Left renal pelvis (tissue), 4 donors: ENCODE results near the gene IQCE. TPM values are rescaled to one million over a fixed set of nuclear protein-coding genes. Genes with fewer than 3 reads are reported as not detected.
"Not testable (repeated sequence)": the region's sequence is repeated elsewhere in the genome, so short reads cannot be mapped to it uniquely, and the experiment has no call there.

Source experiments
- DNase-seq, 4 donors: peaks; one replicate each; pipeline ENCODE4 v3.0.0-alpha.2; 2013; ENCODE audit warnings: low read depth in 4 of 4, low spot score in 3 of 4
- polyA plus RNA-seq, 4 donors: library from polyadenylated mRNA; unstranded; fragments of 120-200 nt; gene quantifications; one replicate each; pipeline ENCODE4 v1.2.1, GENCODE V29; 2013; ENCODE audit not compliant: insufficient read length in 4 of 4

IQCE gene
- polyA plus RNA-seq, 4 donors, result 16.5 to 24.7 (median 19.4) TPM

DNA sequence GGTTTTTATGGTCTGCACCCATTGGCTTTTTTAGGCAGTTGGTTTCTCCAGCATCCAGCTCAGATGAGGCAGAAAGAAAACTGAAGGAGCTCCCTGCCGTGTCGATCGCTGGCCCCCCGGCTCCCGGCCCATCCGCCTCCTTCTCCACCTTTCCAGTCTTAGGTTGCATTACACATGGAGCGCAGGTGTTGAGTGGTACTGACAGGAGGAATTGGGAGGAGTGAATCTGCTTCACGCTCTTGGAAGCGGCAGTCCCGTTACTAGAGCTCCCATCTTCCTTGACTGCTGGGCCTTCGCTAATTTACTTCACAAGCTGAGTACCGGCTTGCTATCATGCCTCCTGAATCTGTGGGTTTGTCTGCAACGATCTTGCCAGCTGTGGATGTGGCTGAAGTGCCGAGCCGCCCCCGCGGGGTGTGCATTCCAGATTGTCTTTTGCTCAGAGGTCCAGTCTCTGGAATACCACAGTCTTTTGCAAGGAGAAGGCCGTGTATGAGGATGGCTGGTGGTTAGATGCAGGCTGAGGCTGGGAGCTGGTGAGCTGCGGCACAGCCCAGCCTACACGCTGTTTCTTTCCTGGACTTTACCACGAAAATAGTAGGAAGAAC is 17.1 kb downstream of the IQCE start:
- DNase-seq, result no peak

DNA sequence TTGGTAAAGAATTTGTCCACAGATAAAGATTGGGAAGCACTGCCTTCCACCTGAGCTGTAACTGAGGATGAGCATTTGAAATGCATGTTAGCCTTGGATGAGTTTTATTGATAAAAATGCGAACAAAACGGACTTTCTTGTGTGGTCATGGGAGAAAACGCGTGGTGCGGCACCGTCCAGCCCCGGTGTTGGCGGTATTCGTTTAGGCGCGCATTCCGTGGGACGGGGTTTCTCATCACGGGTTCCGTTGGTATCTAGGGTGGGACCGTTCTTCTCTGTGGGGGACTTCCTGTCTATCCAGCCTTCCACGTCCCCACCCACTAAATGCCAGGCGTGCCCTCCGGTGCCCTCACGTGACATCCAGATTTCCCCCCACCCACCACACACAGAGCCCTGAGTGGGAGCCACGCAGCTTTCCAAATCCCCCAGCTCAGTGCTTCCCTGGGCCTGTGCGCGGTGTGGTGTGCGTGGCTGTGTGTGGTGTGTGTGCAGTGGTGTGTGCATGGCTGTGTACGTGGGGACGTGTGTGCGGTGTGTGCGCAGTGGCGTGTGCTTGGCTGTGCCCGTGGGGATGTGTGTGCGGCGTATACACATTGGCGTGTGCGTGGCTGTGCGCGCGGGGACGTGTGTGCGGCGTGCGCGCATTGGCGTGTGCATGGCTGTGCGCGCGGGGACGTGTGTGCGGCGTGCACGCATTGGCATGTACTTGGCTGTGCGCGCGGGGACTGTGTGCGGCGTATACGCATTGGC is 18.1 kb downstream of the IQCE start:
- DNase-seq, result no peak

GRCh38 chr7:2577914-2578680 is 19.3 kb downstream of the IQCE start:
- DNase-seq, result no peak

- DNase-seq, result no peak
Observed at GRCh38 chr7:2580636-2581035, 21.9 kb downstream of the IQCE start.

DNA sequence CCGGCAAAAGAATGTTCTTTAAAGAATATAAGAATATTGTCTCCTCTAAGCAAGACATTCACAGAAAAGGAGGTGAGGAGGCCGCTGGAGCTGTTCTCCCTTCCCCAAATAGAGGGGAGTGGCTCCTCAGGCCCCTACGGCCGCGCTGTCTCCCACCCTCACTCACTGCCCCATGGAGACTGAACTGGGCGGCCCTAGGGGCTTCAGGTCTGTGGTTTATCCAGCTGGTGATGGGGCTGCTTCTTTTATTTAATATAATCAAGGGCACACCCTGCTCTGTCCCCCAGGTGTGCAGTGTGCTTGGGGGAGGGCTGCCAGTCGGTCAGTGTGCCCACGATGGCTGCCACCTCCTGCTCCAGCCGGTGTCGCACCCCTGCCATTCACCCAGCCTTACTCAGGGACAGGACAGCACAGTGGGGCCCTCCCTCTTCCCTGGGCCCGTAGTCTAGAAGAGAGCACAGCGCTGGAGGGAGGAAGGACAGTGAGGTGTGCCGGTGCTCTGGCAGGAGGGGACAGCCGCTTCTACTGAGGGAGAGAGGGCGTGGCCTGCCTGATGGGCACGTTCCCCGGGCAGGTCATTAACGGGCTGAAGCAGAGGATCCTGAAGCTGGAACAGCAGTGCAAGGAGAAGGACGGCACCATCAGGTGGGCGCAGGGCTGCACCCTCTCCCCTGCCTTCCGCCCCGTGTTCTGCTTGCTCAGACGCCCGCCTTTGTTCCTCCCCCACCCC is 23.4 kb downstream of the IQCE start:
- DNase-seq, result no peak

DNA sequence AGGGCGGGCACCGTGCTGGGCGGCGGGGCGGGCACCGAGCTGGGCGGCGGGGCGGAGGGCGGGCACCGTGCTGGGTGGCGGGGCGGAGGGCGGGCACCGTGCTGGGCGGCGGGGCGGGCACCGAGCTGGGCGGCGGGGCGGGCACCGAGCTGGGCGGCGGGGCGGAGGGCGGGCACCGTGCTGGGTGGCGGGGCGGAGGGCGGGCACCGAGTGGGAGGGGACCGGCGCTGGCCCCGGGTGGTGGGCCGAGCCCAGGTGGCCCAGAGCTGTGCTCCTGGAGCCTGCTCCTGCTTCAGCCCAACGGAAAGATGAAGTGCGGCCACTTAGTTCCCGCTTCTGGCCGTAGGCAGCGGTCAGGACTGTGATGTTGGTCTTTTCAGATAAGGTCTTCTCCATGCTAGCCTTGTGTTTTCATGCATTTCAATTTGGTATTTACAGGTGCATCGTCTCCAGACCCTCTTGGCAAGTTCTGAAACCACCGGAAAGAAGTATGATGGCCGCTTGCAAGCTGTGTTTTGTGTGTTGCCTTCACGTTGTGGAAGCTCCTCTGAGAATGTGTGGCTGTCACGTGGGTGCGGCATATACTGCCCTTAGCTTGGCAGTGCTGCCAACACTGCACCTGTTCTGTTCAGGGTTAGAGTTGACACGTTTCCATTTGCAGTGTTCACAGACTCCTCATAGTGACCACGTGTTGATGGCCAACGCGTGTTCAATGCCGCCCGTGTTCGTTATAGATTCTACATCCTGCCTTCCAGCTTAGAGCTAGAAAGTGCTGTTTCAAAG is 25.2 kb downstream of the IQCE start:
- no peak for DNase-seq

DNA sequence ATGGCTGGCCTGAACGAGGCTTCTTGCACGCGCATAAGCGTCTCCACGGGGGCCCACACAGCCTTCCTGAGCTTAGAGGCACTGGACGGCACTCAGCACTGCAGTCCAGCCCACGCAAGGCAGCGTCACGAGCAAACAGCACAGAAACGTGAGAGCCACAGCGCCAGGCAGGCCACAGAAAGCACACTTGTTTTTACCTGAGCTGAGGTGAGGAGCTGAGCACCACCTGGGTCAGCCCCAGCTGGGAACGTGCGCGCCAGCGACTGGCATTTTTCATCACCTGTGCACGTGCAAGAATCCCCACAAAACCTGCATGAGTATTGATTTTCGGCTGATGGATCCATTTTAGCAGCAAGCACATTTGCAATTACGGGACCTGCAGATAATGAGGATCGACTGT is 26.7 kb downstream of the IQCE start:
- no peak for DNase-seq

GRCh38 chr7:2586326-2587020 is 27.7 kb downstream of the IQCE start:
- no peak for DNase-seq

GRCh38 chr7:2587134-2587533 is 28.4 kb downstream of the IQCE start:
- DNase-seq, result no peak

- no peak for DNase-seq
Observed at GRCh38 chr7:2587778-2588177, 29.0 kb downstream of the IQCE start.

GRCh38 chr7:2589341-2589740 is 30.6 kb downstream of the IQCE start:
- no peak for DNase-seq

DNA sequence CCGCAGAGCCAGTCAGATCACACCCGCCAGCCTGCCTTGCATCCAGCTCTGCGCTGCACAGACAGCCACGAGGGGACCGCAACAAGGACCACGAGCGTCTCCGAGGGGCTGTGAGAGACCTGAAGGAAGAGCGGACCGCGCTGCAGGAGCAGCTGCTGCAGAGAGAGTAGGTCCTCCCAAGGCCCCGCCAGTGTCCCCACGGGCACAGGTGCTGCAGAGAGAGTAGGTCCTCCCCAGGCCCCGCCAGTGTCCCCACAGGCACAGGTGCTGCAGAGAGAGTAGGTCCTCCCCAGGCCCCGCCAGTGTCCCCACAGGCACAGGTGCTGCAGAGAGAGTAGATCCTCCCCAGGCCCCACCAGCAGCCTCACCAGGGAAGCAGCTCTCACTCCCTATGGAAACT is 31.2 kb downstream of the IQCE start:
- not testable (repeated sequence) for DNase-seq

GRCh38 chr7:2592375-2592865 is 33.6 kb downstream of the IQCE start:
- no peak for DNase-seq

DNA sequence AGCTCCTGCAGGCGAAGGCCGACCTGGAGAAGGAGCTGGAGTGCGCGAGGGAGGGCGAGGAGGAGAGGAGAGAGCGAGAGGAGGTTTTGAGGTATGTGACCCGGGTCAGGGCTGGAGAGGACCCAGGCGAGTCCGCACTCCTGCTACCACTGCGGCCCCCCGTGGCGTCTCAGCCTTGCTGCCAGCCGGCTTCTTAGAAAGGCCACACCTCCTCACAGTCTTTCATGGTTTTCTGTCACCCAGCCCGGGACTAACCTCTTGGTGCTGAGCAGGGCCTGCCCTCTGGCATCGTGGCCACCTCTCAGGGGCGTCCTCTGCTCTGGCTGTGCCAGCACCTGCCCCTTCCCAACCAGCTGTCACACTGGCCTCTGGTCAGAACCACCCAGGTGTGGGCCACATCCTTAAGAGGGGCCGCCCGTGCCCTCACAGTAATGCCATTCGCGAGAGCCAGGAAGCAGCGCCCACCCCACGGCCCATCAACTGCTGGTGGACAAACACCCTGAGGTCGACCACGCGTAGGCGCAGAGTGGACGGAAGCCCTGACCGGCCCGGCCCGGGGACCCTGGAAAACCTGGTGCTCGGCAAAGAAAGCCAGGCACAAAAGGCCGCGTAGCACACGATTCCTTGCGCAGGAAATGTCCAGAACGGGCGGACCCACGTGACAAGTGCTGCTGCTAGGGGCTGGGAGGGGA is 34.4 kb downstream of the IQCE start:
- DNase-seq, result no peak

DNA sequence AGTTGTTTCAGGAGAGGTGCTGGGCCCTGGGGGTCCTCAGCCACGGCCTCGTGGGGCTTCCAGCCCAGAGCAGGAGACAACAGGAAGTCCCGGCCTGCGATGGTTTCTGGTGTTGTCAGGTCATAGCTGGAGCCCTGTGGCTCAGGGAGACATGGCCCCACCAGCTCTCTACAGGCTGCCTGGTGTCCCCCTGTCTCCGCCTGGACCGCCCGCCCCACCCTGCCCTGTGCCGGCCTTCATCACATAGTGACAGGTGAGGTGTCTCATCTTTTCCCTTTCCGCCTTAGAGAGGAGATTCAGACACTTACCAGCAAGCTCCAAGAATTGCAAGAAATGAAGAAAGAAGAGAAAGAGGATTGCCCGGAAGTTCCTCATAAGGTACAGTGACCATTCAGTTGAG is 35.8 kb downstream of the IQCE start:
- no peak for DNase-seq

DNA sequence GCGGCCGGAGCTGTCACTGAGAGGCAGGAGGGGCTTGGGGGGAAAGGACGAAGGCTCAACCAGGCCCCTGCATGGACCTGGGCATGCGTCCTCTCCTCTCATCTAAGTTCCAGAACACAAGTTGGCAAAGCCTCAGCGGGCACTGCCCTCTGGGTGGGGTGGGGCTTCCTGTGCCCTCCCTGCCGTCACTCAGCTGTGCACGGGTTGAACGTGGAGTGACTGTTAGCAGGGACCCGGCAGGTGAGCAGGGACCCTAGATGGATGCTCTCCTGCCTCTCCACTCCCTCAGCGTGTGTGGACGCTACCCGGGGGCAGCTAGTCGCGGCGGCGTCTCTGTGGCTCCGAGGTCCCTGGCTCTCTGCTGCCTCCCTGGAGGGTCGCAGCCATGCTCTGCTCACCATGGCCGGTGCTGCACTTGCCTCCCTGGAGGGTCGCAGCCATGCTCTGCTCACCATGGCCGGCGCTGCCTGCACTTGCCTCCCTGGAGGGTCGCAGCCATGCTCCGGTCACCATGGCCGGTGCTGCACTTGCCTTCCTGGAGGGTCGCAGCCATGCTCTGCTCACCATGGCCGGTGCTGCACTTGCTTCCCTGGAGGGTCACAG is 36.6 kb downstream of the IQCE start:
- no peak for DNase-seq

- DNase-seq, result no peak
Observed at GRCh38 chr7:2596464-2597272, 37.9 kb downstream of the IQCE start.

DNA sequence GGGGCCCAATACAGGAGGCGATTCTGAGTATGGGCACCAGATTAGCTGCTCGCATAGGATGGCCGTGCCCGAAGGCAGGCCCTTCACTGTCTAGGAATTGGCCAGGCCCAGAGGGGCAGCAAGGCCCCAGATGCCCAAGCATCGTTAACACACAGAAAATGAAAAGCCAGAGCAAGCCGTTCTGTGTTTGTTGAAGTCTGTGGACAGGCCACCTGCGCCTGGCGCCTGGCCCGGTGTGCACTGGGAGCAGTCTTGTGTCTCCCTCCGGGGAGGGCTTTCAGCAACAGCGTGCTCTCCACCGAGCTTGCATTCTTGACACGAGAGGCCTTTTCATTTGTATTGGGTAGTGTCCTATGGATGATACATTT is 38.5 kb downstream of the IQCE start:
- DNase-seq, result no peak
